Fibroblast of skin of left quadriceps (primary cell): ENCODE results near the gene ZNF366.

Experiments
- DNase-seq, 2 experiments: peaks; one replicate each; pipeline ENCODE4 v3.0.0-alpha.2; 2013; ENCODE audit warnings: low read depth in 2 of 2

ZNF366 gene

GRCh38 chr5:72465601-72466563 is 41.3 kb downstream of the ZNF366 start:
- no peak for DNase-seq

DNA sequence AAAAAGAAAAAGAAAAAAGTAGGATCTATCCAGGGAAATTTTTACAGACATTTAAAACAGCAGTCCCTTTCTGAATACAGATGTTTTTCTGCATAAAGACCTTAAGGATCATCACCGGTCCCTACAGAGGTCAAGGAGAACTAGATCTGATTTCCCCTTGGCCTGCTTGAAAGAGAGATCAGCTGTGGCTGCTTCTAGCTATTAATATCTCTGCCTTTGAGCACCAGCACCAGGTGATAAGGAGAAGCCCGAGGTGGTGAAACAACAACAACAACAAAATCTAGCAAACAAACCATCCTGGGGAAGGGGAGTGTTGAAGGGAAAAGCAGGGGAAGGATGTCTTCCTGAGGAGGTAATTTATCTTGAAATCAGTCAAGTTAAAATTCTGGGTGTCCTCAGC is 42.1 kb downstream of the ZNF366 start:
- DNase-seq, result no peak

DNA sequence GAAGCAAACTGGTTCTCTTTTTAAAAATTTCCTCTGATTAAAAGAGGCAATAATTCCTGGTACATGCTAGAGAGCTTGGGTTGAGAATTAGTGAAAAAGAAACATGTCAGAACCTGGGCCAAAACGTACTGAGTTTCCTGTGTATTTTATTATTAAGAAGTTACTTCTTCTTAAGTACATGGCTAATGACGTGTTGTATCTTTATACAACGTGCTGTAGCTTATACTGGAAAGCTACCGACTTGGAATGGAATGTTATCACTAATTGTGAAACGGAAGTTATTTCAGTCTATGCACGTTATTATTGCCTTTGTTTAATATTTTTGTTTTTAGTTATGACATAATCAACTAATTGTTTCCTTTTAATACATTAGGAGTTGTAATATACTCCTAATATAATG is 43.1 kb downstream of the ZNF366 start:
- no peak for DNase-seq

DNA sequence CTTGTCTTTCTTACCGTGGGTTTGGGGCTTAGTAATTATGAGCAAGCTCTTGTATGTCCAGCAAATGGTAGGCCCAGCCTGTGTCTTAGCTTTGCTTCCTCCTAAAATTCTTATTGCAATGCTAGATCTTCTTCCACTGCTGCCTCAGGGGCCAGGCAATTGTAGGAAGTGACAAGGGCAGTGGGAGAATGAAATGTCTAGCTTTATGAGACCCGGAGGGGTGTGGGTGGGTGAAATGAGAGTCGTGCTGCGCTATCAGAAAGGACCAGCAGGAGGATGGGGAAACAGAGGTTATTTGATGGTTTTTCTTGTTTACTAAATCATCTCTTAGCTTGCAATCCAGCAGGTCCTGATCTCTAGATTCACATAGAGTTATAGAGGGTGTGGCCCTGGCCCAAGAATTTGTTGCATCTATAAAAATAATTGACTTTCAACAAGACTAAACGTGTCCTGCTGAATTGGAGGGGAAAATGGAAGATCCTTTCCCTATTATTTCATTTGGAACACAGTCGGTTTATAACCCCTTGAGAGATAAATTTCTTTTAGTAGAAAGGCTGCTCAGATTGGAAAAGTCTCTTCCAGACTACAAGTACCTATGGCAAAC is 43.7 kb downstream of the ZNF366 start:
- no peak for DNase-seq

DNA sequence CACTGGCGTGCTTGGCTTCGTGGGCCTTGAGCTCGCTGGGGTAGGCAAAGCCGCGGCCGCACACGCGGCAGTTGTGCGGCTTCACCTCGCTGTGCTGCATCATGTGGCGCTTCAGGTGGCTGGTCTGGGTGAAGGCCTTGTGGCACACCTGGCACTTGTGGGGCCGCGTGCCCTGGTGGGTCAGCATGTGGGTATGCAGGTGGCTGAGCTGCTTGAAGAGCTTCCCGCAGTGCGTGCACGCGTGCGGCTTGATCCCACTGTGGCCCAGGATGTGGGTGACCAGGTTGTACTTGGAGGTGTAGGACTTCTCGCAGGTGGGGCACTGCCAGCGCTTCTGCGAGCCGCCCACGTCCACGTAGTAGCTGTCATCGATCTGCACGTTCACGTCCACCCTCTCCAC is 46.8 kb downstream of the ZNF366 start:
- no peak for DNase-seq

GRCh38 chr5:72459913-72460312 is 47.3 kb downstream of the ZNF366 start:
- DNase-seq, result no peak

GRCh38 chr5:72459089-72459661 is 48.0 kb downstream of the ZNF366 start:
- DNase-seq, result no peak

GRCh38 chr5:72458407-72458806 is 48.8 kb downstream of the ZNF366 start:
- DNase-seq, result no peak

- DNase-seq, result no peak
Observed at GRCh38 chr5:72457491-72457890, 49.7 kb downstream of the ZNF366 start.

DNA sequence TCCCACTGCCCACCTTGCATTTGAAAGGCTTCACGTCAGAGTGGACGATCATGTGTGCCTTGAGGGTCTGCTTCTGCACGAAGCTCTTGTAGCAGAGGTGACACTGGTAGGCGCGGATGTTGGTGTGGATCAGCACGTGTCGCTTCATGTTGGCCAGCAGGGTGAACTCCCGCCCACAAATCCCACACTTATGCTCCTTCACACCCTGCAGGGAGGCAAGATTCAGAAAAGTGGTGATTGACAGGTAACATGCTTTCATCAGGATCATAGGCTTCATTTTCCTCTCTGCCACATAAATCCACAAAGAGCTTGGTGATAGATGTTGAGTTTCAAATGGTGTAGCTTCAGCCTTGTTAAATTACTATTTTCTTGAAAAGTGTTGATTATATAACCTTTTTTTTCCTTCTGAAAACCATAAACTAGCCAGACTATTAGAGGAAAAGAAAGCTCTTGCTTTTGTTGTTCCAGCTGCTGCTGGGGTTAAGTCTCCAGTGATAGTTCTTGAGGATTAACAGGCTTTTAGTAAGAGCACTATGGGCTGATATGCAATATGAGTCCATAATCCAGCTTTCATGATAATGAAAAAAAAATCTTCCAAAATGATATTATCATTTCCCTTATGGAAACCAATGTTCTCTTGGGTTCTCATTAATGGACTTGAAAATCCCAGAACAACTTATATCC is 50.7 kb downstream of the ZNF366 start:
- DNase-seq, result no peak

DNA sequence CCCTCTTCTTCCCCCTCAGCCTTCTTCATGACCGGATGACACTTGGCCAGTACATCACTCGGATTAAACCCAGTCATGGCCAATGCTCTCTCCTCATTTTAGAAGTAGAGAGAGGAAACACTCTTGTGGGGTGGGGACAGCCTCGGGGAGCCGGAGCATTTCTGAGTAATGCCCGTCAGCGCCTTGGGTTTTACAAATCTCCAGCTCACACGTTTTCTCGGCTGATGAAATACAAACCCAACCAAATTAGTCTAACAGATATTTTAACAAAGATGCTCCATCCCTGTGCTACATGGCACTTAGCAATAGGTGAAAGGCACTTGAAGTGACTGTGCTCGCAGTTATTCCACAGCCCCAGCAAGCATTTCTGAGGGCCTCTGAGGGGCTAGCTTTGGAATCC is 51.7 kb downstream of the ZNF366 start:
- no peak for DNase-seq

DNA sequence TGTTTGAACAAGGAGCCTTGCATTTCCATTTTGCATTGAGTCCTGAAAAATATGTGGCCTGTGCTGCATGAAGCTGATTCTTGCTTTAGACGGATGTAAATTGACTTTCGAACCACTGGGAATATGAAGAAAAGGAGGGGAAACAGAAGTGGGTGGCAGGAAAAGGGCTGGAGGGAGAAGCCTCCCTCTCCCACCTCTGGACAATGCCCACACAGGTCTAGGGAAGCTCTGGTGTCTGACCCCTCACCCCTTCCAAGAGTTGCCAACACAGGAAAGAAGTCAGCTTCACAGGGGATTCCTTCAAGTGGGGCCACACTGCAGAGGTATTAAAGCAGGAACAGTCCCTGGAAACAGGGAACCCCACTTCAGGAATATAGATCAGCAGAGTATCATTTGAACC is 52.2 kb downstream of the ZNF366 start:
- DNase-seq, result no peak

GRCh38 chr5:72453246-72453775 is 53.9 kb downstream of the ZNF366 start:
- DNase-seq, result no peak

GRCh38 chr5:72452515-72453245 is 54.5 kb downstream of the ZNF366 start:
- peak; percentile 43 to 52 for DNase-seq

DNA sequence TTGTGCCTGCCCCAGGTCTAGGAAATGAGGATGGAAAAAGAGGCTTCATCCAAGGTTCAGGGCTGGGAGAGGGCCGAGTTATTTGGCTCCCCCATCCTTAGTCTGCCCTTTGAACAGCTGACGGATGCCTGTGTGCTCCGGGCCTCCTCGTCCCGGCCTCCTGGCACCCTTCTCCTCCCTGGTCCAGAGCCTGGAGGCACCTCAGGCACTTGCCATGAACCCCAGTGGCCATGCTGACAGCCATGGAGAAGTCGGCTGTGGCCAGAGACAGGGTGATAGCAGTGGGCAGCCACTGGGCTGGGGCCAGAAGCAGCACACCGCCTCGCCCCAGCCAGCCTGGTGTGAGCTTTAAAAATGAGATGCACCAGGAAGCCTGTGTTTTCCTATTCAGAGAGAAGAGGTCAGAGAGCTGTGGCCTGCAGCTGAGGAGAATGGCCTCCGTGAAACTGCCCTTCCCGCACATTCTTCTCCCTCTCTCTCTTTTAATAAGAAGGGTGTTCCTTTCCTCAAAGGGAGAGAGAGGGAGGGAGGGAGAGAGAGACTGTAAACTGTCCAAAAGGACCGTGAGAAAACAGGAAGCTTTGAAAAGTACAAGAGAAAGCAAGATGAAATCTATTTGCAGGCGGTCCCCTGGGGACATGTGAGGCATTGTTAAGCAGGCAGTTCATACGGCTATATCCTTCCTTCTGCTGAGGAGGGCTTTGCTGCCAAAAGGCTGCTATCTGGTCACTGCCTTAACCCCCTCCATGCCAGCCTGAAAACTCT is 55.3 kb downstream of the ZNF366 start:
- DNase-seq, result peak; percentile 79 to 80

DNA sequence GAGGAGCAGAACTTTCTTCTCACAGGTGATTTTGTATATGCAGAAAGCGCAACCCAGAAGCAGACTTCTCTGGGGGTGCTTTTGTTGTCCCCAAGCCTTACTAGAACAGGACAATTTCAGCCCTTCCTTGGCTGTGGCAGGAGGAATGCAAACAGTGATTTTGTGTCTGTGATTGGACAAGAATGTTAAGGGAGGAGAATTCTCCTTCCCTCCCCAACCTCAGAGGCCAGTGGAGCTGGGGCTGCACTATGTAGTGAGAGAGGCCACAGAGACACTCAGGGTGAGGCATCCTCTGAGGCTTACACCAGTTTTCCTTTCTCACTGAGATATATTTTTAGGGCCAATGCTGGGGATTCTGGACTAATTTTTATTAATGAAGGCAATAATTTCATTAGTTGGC is 58.8 kb downstream of the ZNF366 start:
- no peak for DNase-seq

DNA sequence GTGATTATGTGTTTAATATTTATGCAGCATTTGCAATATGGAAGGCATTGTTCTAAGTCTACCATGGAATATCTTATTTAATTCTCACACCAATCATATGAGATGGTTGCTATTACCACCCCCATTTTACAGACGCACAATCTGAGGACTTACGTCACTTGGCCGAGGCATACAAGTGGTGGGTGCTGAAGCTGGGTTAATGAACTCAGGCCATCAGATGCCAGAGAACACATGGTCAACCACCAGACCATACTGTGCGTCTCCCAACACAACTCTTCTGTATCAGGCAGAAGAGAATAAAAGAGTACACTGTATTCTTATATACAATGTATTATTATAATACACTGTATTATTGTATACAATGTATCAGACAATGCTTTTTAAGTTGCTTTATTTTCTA is 59.5 kb downstream of the ZNF366 start:
- DNase-seq, result no peak

DNA sequence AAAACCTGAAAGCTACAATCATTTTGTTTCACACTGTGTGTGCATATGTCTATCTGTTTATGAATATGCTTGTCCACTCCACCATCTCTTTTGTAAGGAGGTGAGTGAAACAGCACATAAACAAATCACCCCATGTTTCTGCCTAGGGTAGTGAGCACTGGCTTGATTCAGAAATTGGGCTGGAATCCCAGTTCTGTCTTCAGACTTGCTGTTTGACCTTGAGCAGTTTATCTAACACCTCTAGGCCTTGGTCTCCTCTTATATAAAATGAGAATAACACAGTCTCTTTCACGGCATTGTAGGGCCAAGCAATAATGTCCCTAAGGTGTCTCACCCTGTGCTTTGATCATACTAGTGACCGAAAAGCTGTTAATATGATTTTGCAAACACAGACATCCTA is 61.2 kb downstream of the ZNF366 start:
- DNase-seq, result no peak

DNA sequence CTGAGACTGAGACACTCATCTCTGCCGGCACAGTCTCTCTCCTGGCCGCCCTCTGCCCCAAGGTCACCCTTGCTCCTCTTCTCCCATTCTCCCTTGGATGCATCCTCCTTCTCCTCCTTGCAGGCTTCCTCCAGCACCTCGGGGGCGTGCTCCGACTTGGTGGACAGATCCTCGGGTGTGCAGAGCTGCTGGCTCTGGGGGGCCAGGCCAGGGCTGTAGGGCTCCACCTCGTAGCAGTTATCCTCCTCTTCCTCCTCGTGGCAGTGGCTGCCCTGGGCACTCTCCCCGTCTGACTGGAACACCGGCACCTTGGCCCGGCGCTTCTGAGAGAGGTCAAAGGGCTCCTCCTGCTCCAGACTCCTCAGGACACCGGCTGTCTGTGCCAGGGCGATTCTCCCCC is 63.3 kb downstream of the ZNF366 start:
- DNase-seq, result no peak

DNA sequence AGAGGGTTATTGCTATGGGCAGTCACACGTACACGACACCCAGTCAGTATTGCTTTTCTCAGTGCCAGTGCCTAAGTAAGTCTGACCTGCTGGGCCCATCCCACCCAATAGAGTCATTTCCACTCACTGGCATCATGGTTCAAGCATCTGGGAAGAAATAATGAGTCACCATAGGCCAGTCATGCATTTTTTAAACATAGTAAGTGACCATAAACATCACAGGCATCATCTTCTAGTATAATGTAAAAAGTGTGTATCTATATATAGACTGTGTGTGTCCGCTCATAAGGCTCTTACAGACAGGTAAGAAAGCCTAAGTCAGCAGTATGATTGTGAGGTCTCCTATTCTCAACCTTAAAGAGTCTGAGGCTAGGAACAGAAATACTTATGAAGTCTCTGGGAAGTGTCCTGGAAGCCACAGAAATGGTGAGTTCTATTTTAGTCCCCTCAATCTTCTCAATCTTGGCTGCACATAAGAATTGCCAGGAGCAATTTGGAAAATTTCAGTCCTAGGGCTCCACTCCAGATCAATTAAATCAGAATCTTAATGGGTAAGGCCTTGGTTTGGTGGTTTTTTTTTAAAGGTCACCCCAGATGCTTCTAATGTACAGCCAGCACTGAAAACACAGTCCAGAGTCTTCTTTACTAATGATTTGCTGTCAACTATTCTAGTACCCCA is 65.2 kb downstream of the ZNF366 start:
- DNase-seq, result peak; percentile 75 to 77
